Skeletal muscle tissue (tissue), 4 donors: ENCODE results near the gene ABI2. TPM values are rescaled to one million over a fixed set of nuclear protein-coding genes. Genes with fewer than 3 reads are reported as not detected.
"Not testable (repeated sequence)": the region's sequence is repeated elsewhere in the genome, so short reads cannot be mapped to it uniquely, and the experiment has no call there.

Experiments
- H3K27ac ChIP-seq: one replicate; pipeline ENCODE4 v1.7.0; 2013; ENCODE audit warnings: mild to moderate bottlenecking, low read depth, low read length, inconsistent platforms
- H3K27me3 ChIP-seq, 3 donors: one replicate each; pipeline ENCODE4 v1.7.0; 2013; ENCODE audit warnings: low read length in 3 of 3; ENCODE audit not compliant: control insufficient read depth in 3 of 3, insufficient read depth in 3 of 3
- H3K36me3 ChIP-seq, 3 donors: one replicate each; pipeline ENCODE4 v1.7.0; 2013; ENCODE audit warnings: low read length in 3 of 3; ENCODE audit not compliant: control insufficient read depth in 3 of 3, insufficient read depth in 3 of 3
- H3K4me1 ChIP-seq, 3 donors: one replicate each; pipeline ENCODE4 v1.7.0; 2013; ENCODE audit warnings: low read length in 3 of 3, mild to moderate bottlenecking in 3 of 3; ENCODE audit not compliant: control insufficient read depth in 3 of 3, insufficient read depth in 3 of 3
- H3K4me3 ChIP-seq, 3 donors: one replicate each; pipeline ENCODE4 v1.7.0; 2013; ENCODE audit warnings: low read length in 3 of 3
- H3K9ac ChIP-seq, 3 donors: one replicate each; pipeline ENCODE4 v1.7.0; 2013; ENCODE audit warnings: low read length in 3 of 3, mild to moderate bottlenecking in 3 of 3, moderate library complexity in 2 of 3, low read depth in 1 of 3
- H3K9me3 ChIP-seq, 3 donors: one replicate each; pipeline ENCODE4 v1.7.0; 2013; ENCODE audit warnings: low read length in 3 of 3; ENCODE audit not compliant: control insufficient read depth in 3 of 3
- total RNA-seq: library from RNA; depleted of rRNA; stranded (reverse); fragments of >200 nt; gene quantifications from one replicate; pipeline ENCODE4 v1.2.3, GENCODE V29; 2014
- donor health status: Osteomylitis.

The ABI2 gene
- 16.2 TPM for total RNA-seq

DNA sequence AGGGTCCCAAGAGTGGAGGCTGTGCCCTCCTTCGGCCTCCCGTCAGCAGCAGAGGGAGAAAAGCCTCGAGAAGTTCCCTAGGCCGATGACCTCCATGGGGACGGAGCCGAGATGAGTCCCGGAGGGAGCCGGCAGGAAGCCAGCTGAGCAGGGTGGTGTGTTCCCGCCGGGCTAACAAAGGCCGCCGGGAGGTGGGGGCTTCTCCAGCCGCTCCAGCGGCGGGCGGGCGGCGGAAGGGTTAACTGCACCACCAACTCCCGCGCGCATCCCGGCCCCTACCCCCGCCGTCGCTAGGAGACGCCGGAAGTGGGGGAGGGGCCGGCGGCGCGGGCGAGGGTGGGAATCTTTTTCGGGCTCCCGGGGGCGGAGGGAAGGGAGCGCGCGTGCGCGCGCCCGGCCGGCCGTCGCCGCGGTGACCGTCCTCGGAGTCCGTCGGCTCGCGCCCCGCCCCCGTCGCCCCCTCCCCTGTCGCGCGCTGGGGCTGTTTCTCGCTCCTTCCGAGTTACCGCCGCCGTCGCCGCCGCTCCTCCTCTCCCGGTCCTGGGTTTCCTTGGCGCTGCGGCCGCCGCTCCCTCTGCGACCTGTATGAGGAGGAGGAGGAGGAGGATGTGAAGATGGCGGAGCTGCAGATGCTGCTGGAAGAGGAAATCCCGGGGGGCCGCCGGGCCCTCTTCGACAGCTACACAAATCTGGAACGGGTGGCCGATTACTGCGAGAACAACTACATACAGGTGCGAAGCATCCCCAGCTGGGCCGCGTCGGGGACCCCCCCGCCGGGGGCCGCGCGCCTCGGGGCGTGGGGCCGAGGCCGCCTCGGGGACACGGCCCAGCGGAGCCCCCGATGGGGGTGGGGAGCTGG is at the start of gene ABI2:
ABI2 (plus strand) TSS at position 494 of the 859 bp plus-strand sequence; CDS start at position 615, 121 bp downstream.
- Histone ChIP-seq H3K27ac (peak within 1 kb of the TSS; percentile 65), H3K4me1 (peaks cover 4 to 12% (median 6%) of the 10 kb centered on the region in 3 donors), H3K4me3 (peak within 1 kb of the TSS; percentile 75 to 85 (median 82)), H3K9ac (peak within 1 kb of the TSS; percentile 77 to 88 (median 83)), H3K36me3 (no peaks in the 10 kb centered on the region), H3K27me3 (no peaks in the 10 kb centered on the region), H3K9me3 (no peaks in the 10 kb centered on the region)

DNA sequence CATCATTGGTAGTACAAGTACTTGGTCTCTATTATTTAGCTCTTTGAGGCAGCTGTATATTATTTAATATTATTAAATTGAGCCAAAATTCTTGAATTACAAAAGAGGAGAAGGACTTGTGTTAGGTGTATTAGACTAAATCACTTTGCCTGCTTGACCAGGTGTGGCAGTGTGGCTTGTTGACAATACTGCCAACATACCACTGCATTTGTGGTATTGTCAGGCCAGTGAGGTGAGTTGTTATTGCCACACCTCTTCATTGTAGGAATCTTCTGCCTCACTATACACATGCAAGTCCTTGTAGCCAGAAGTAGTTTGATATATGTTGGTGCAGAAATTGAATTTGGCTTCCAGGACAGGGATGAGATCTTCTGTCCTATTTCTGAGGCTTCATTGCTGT is 48.9 kb upstream of the ABI2 start:
- Histone ChIP-seq H3K9me3 (no peaks in the 10 kb centered on the region), H3K27me3 (no peaks in the 10 kb centered on the region), H3K4me1 (no peaks in the 10 kb centered on the region), H3K27ac (no peak overlapping the region), H3K36me3 (peaks cover 16 to 32% (median 24%) of the 10 kb centered on the region in 3 donors), H3K4me3 (no peak overlapping the region), H3K9ac (no peak overlapping the region)

- H3K27ac ChIP-seq = no peak overlapping the region
- H3K9me3 ChIP-seq = no peaks in the 10 kb centered on the region
- H3K9ac ChIP-seq = no peak overlapping the region
- H3K36me3 ChIP-seq = peaks cover 19 to 26% (median 25%) of the 10 kb centered on the region in 3 donors
- no peaks in the 10 kb centered on the region for H3K4me1 ChIP-seq
- no peaks in the 10 kb centered on the region for H3K27me3 ChIP-seq
- no peak overlapping the region for H3K4me3 ChIP-seq
Observed at GRCh38 chr2:203280428-203281064, 47.6 kb upstream of the ABI2 start.

GRCh38 chr2:203282101-203282500 is 46.1 kb upstream of the ABI2 start:
- Histone ChIP-seq H3K4me1 (no peaks in the 10 kb centered on the region), H3K27ac (no peak overlapping the region), H3K36me3 (peaks cover 27 to 37% (median 36%) of the 10 kb centered on the region in 3 donors), H3K4me3 (no peak overlapping the region), H3K27me3 (no peaks in the 10 kb centered on the region), H3K9ac (no peak overlapping the region), H3K9me3 (no peaks in the 10 kb centered on the region)

GRCh38 chr2:203286532-203286931 is 41.7 kb upstream of the ABI2 start:
- Histone ChIP-seq H3K27me3 (no peaks in the 10 kb centered on the region), H3K4me1 (no peaks in the 10 kb centered on the region), H3K4me3 (no peak overlapping the region), H3K9me3 (no peaks in the 10 kb centered on the region), H3K9ac (no peak overlapping the region), H3K27ac (no peak overlapping the region), H3K36me3 (peaks cover 17 to 35% (median 19%) of the 10 kb centered on the region in 3 donors)

DNA sequence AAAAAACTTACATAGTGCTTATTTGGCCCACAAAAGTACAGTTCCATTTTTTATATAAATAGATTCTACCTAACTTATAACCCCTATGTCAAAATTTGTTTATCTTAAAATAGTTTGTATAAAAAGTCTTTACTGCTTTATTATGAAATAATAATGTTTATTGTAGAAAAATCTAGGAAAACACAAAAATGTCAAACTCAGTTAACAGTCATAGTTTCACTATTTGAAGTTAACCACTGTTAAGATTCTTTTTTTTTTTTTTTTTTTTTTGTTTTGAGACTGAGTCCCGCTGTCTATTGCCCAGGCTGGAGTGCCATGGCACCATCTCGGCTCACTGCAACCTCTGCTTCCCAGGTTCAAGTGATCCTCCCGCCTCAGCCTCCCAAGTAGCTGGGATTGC is 26.5 kb upstream of the ABI2 start:
- Histone ChIP-seq H3K27ac (no peak overlapping the region), H3K27me3 (no peaks in the 10 kb centered on the region), H3K36me3 (peaks cover 1 to 5% (median 3%) of the 10 kb centered on the region in 3 donors), H3K9me3 (no peaks in the 10 kb centered on the region), H3K9ac (no peak overlapping the region), H3K4me1 (no peaks in the 10 kb centered on the region), H3K4me3 (no peak overlapping the region)

DNA sequence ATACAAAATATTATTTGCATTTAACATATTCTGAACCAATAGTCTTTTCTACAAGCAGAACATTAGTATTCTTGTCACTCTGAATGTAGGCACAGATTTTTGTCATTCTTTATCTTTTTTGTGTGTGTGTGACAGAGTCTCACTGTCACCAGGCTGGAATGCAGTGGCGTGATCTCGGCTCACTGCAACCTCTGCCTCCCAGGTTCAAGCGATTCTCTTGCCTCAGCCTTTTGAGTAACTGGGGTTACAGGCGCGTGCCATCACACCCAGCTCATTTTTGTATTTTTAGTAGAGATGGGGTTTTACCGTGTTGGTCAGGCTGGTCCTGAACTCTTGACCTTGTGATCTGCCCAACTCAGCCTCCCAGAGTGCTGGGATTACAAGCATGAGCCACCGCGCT is 25.6 kb upstream of the ABI2 start:
- not testable (repeated sequence) for H3K4me3 ChIP-seq, H3K4me1 ChIP-seq, H3K27ac ChIP-seq, H3K36me3 ChIP-seq, H3K9me3 ChIP-seq, H3K27me3 ChIP-seq, H3K9ac ChIP-seq

GRCh38 chr2:203310688-203311436 is 17.3 kb upstream of the ABI2 start:
- H3K36me3 ChIP-seq = peaks cover 0 to 5% (median 0%) of the 10 kb centered on the region in 3 donors
- H3K4me3 ChIP-seq = no peak overlapping the region
- H3K4me1 ChIP-seq = no peaks in the 10 kb centered on the region
- no peaks in the 10 kb centered on the region for H3K27me3 ChIP-seq
- no peaks in the 10 kb centered on the region for H3K9me3 ChIP-seq
- no peak overlapping the region for H3K27ac ChIP-seq
- H3K9ac ChIP-seq = no peak overlapping the region

- no peaks in the 10 kb centered on the region for H3K36me3 ChIP-seq
- H3K27me3 ChIP-seq = no peaks in the 10 kb centered on the region
- no peaks in the 10 kb centered on the region for H3K9me3 ChIP-seq
- H3K4me3 ChIP-seq = no peak overlapping the region
- no peak overlapping the region for H3K27ac ChIP-seq
- no peak overlapping the region for H3K9ac ChIP-seq
- H3K4me1 ChIP-seq = peaks cover 4 to 12% (median 6%) of the 10 kb centered on the region in 3 donors
Observed at GRCh38 chr2:203326356-203326755, 1.8 kb upstream of the ABI2 start.

DNA sequence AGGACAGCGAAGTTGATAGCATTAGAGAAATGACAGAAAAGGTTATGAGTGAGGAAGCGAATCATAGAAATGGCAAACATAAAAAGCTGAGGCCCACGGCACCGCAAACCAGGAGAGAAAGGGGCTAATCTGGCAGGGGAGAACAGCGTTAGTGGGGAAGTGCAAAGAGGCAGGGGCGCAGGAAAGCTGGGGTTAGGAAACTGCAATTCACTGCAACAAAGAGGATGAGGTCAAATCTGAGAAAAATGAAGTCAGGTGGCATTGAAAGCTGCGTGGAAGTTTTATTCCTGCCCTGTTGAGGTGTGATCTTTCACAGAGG is 653 bp upstream of the ABI2 start:
- peak overlapping the region; percentile 56 for H3K27ac ChIP-seq
- peak overlapping the region; percentile 75 to 85 (median 82) for H3K4me3 ChIP-seq
- no peaks in the 10 kb centered on the region for H3K9me3 ChIP-seq
- H3K36me3 ChIP-seq = no peaks in the 10 kb centered on the region
- H3K27me3 ChIP-seq = no peaks in the 10 kb centered on the region
- H3K9ac ChIP-seq = peak overlapping the region; percentile 77 to 88 (median 83)
- H3K4me1 ChIP-seq = peaks cover 4 to 12% (median 6%) of the 10 kb centered on the region in 3 donors
